Chondrocyte (in vitro differentiated cells): ENCODE results near the gene ERVH48-1. TPM values are rescaled to one million over a fixed set of nuclear protein-coding genes. Genes with fewer than 3 reads are reported as not detected.
"Not testable (repeated sequence)": the region's sequence is repeated elsewhere in the genome, so short reads cannot be mapped to it uniquely, and the experiment has no call there.

ENCODE experiments used
- DNase-seq: peaks from one replicate; pipeline ENCODE4 v3.0.0; 2021; ENCODE audit warnings: mixed read lengths, low spot score
- H3K27ac Mint-ChIP-seq: one replicate; pipeline ENCODE4 v1.8.0; 2021; ENCODE audit warnings: mild to moderate bottlenecking, moderate library complexity, mixed read lengths; ENCODE audit not compliant: unreplicated experiment
- H3K27me3 Mint-ChIP-seq: 2 replicates; pipeline ENCODE4 v1.8.0; 2021; ENCODE audit warnings: low read depth, mixed read lengths
- H3K36me3 Mint-ChIP-seq: 2 replicates; pipeline ENCODE4 v1.8.0; 2021; ENCODE audit warnings: low read depth, mixed read lengths
- H3K4me1 Mint-ChIP-seq: 2 replicates; pipeline ENCODE4 v1.8.0; 2021; ENCODE audit warnings: low read depth, mild to moderate bottlenecking, mixed read lengths
- H3K4me3 Mint-ChIP-seq: one replicate; pipeline ENCODE4 v1.8.0; 2021; ENCODE audit warnings: mild to moderate bottlenecking, moderate library complexity, mixed read lengths; ENCODE audit not compliant: unreplicated experiment
- H3K9me3 Mint-ChIP-seq: 2 replicates; pipeline ENCODE4 v1.8.0; 2021; ENCODE audit warnings: low read depth, mixed read lengths
- total RNA-seq: library from RNA; stranded (reverse); gene quantifications from 3 replicates; pipeline ENCODE4 v1.2.1, GENCODE V29; 2021
- TF ChIP-seq, protein P1 (sequence below): fragments of 200-600 bp; sonication (generic); IDR thresholded peaks from 2 replicates; pipeline ENCODE4 v1.5.0; 2021; ENCODE audit warnings: antibody characterized with exemption, mild to moderate bottlenecking, moderate library complexity

Gene ERVH48-1
- total RNA-seq, 1 donor from 2014 or later, result not detected

DNA sequence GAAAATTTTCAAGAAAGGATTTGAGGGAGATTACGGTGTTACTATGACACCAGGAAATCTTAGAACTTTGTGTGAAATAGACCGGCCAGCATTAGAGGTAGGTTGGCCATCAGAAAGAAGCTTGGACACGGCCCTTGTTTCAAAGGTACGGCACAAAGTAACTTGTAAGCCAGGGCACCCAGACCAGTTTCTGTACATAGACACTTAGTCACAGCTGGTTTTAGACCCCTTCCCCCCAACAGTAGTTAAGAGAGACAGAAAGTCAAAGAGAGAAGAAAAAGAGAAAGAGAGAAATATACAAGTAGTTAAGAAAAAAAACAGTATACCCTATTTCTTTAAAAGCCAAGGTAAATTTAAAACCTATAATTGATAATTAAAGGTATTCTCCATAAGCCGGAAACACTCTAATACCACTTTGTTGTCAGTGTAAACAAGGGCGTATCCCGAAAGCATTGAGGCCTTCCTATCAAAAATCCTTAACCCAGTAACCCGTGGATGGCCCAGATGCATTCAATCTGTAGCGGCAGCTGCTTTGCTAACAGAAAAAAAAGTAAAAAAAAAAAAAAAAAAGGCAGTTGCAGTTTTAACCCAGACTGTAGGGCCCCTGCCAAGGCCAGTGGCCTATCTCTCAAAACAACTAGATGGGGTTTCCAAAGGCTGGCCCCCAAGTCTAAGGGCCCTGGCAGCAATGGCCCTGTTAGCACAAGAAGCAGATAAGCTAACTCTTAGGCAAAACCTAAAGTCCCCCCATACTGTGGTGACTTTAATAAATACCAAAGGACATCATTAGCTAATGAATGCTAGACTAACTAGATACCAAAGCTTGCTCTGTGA lies 7.9 kb upstream of the ERVH48-1 start:
- not testable (repeated sequence) for H3K27me3 Mint-ChIP-seq, DNase-seq, H3K4me1 Mint-ChIP-seq, H3K4me3 Mint-ChIP-seq, H3K36me3 Mint-ChIP-seq, H3K9me3 Mint-ChIP-seq
- peak overlapping the region; percentile 50 for H3K27ac Mint-ChIP-seq

DNA sequence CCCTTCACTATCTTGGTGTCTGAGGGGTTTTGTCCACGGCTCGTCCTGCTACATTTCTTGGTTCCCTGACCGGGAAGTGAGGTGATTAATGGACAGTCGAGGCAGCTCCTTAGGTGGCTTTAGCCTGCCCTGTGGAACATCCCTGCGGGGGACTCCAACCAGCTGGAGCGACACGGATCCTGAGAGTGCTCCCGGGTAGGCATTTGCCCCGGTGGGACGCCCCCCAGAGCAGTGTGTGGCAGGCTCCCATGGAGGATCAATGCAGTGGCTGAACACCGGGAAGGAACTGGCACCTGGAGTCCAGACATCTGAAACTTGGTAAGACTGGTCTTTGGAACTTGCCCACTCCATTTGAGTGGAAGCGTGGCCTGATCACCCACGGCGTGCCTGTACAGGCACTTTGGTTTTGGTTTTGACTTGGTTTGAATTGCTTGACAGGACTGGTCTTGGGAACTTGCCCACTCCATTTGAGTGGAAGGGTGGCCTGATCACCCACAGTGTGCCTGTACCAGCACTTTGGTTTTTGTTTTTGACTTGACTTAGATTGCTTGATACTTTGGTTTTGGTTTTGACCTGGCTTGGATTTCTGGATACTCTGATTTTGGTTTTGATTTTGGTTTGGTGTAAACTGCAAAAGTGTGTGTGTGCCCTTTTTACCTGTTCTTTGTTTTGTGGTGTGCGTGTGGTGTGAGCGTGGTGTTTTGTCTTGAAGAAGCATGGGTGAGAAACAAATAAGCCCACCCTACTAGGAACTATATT lies 7.1 kb upstream of the ERVH48-1 start:
- not testable (repeated sequence) for H3K36me3 Mint-ChIP-seq, H3K27me3 Mint-ChIP-seq, H3K4me1 Mint-ChIP-seq, H3K9me3 Mint-ChIP-seq, H3K4me3 Mint-ChIP-seq
- DNase-seq, result peak; percentile 63
- H3K27ac Mint-ChIP-seq, result peak overlapping the region; percentile 50

GRCh38 chr21:42931560-42932235 lies 6.3 kb upstream of the ERVH48-1 start:
- TF ChIP-seq, protein P1, sequence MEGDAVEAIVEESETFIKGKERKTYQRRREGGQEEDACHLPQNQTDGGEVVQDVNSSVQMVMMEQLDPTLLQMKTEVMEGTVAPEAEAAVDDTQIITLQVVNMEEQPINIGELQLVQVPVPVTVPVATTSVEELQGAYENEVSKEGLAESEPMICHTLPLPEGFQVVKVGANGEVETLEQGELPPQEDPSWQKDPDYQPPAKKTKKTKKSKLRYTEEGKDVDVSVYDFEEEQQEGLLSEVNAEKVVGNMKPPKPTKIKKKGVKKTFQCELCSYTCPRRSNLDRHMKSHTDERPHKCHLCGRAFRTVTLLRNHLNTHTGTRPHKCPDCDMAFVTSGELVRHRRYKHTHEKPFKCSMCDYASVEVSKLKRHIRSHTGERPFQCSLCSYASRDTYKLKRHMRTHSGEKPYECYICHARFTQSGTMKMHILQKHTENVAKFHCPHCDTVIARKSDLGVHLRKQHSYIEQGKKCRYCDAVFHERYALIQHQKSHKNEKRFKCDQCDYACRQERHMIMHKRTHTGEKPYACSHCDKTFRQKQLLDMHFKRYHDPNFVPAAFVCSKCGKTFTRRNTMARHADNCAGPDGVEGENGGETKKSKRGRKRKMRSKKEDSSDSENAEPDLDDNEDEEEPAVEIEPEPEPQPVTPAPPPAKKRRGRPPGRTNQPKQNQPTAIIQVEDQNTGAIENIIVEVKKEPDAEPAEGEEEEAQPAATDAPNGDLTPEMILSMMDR, result no peak
- Mint-ChIP-seq H3K27ac (no peak overlapping the region), H3K4me3 (no peak overlapping the region), H3K36me3 (no peaks in the 10 kb centered on the region), H3K27me3 (no peaks in the 10 kb centered on the region), H3K9me3 (no peaks in the 10 kb centered on the region), H3K4me1 (peaks cover 7% of the 10 kb centered on the region)
- peak; percentile 30 for DNase-seq

- no peaks in the 10 kb centered on the region for H3K9me3 Mint-ChIP-seq
- H3K4me3 Mint-ChIP-seq, result no peak overlapping the region
- H3K27me3 Mint-ChIP-seq, result no peaks in the 10 kb centered on the region
- TF ChIP-seq, protein P1, result no peak
- no peak for DNase-seq
- H3K36me3 Mint-ChIP-seq, result no peaks in the 10 kb centered on the region
- H3K27ac Mint-ChIP-seq, result no peak overlapping the region
- H3K4me1 Mint-ChIP-seq, result peaks cover 7% of the 10 kb centered on the region
Measured at GRCh38 chr21:42929969-42930368, 4.5 kb upstream of the ERVH48-1 start.

DNA sequence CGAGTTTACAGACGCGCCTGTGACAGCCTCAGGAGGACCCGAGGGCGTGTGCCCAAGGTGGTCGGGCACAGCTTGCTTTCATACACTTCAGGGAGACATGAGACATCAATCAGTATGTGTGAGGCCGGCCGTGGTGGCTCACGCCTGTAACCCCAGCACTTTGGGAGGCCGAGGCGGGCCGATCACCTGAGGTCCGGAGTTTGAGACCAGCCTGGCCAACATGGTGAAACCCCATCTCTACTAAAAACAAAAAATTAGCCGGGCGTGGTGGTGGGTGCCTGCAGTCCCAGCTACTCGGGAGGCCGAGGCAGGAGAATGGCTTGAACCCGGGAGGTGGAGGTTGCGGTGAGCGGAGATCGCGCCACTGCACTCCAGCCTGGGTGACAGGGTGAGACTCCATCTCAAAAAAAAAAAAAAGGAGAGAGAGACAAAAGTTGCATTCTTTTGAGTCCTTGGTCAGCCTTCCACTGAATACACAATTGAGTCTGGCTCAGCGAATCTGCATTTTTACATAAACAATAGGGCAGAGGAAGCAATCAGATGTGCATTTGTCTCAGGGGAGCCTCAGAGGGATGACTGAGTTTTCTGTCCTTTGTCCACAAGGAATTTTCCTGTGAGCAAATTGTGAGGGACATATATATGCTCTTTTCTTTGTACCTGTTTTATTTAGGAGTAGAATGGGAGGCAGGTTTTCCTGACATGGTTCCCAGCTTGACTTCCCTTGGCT lies 2.2 kb upstream of the ERVH48-1 start:
- not testable (repeated sequence) for H3K36me3 Mint-ChIP-seq, H3K9me3 Mint-ChIP-seq, H3K27ac Mint-ChIP-seq, H3K4me3 Mint-ChIP-seq, H3K27me3 Mint-ChIP-seq
- H3K4me1 Mint-ChIP-seq, result peaks cover 12% of the 10 kb centered on the region
- peak; percentile 60 for DNase-seq

DNA sequence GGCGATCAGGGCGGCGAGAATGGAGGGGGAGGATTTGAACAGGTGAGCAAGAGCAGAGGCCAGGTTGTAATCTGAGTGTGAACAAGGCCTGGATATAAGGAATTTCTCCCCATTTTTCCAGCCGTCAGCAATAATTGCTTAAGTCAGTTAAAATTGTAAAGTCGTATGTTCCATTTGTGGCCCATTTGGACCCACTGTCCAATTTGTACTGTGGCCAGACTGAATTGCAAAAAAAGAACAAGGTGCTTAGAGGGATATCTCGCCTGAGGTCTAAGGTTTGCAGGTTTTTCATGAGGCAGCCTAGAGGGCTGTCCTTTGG lies 1.0 kb downstream of the ERVH48-1 start:
- DNase-seq, result no peak
- Mint-ChIP-seq H3K36me3 (no peaks in the 10 kb centered on the region), H3K9me3 (no peaks in the 10 kb centered on the region), H3K4me3 (no peak overlapping the region), H3K27ac (no peak overlapping the region), H3K27me3 (no peaks in the 10 kb centered on the region), H3K4me1 (peaks cover 11% of the 10 kb centered on the region)
- TF ChIP-seq, protein P1, result no peak
